ENCODE data around the gene PBX4. TPM values are rescaled to one million over a fixed set of nuclear protein-coding genes. Genes with fewer than 3 reads are reported as not detected.

The PBX4 gene
- total and polyA plus RNA-seq, 2 of the 8 experiments (the other 6 are each of a cell fraction or from before 2014, with no cell fraction given), result 3.4 to 3.8 TPM

GRCh38 chr19:19514881-19515641 is 103.4 kb downstream of the PBX4 start, which contains the start of gene TSSK6:
Gene TSSK6, minus strand, starts transcription at chr19:19515548. Its CDS starts 121 bp downstream, at chr19:19515427.
- Histone ChIP-seq H3K27ac (ENCODE audit: low read depth, low read length) (peak within 1 kb of the TSS; percentile 57; the same call in 1 of the 2 replicates), H4K20me1 (replicated peaks in 1 of 2; ENCODE audit: control insufficient read depth in 1 of 2, insufficient read depth in 2 of 2, low read length in 2 of 2) (peaks cover 0 to 3% of the 10 kb centered on the region in 2 experiments), H2BK12ac (ENCODE audit: low read depth, low read length) (peak within 1 kb of the TSS; percentile 75; the same call in 1 of the 2 replicates), H3K79me2 (ENCODE audit: control insufficient read depth in 1 of 2, insufficient read depth in 2 of 2, low read length in 2 of 2) (peaks cover 0 to 31% of the 10 kb centered on the region in 2 experiments; a peak in 2 of 4 replicates), H2BK120ac (replicated peaks; ENCODE audit: low read depth, low read length) (no peak within 1 kb of the TSS), H4K8ac (ENCODE audit: extremely low read depth, insufficient read depth, low read length) (peak within 1 kb of the TSS; percentile 98), H3K23ac (ENCODE audit: insufficient read length) (no peak within 1 kb of the TSS), H2AK5ac (ENCODE audit: low read depth, low read length) (0 out of 2 replicates have a peak within 1 kb of the TSS, but pooled peaks have one; percentile 5), H2AFZ (ENCODE audit: low read length) (peak within 1 kb of the TSS; percentile 78; the same call in 1 of the 2 replicates), H3K4me3 (ENCODE audit: extremely low read depth in 1 of 4, insufficient read depth in 2 of 4, low read depth in 3 of 4, low read length in 4 of 4) (peak within 1 kb of the TSS; percentile 68 to 87 (median 85)), H3K23me2 (ENCODE audit: low read depth, low read length) (peaks cover 4% of the 10 kb centered on the region; the same call in 1 of the 2 replicates), H4K91ac (replicated peaks; ENCODE audit: insufficient read length, low read length) (peak within 1 kb of the TSS; percentile 73), H3K79me1 (ENCODE audit: low read depth, low read length) (peaks cover 7% of the 10 kb centered on the region), H3K56ac (replicated peaks; ENCODE audit: insufficient read length, low read depth, low read length) (peak within 1 kb of the TSS; percentile 73), H3K4me1 (replicated peaks in 1 of 4; ENCODE audit: control insufficient read depth in 3 of 4, insufficient read depth in 4 of 4, low read length in 3 of 4) (peaks cover 0 to 2% (median 0%) of the 10 kb centered on the region in 4 experiments; a peak in 1 of 7 replicates), H3K36me3 (ENCODE audit: control insufficient read depth in 2 of 4, insufficient read depth in 4 of 4, low read length in 3 of 4) (peaks cover 0 to 11% (median 8%) of the 10 kb centered on the region in 4 experiments; a peak in 6 of 8 replicates), H3K18ac (ENCODE audit: extremely low read depth, low read length) (peak within 1 kb of the TSS; percentile 93), H3K4me2 (ENCODE audit: insufficient read depth in 1 of 2, low read depth in 2 of 2, low read length in 2 of 2) (peak within 1 kb of the TSS; percentile 61 to 83), H2BK5ac (ENCODE audit: low read depth, low read length) (peak within 1 kb of the TSS; percentile 83), H3K9me3 (ENCODE audit: insufficient read depth in 2 of 2, low read depth in 1 of 2, low read length in 1 of 2) (no peaks in the 10 kb centered on the region), H3K9ac (replicated peaks in 1 of 4; ENCODE audit: extremely low read depth in 1 of 4, low read depth in 3 of 4, low read length in 3 of 4) (peak within 1 kb of the TSS; percentile 66 to 82 (median 78)), H3K4ac (replicated peaks; ENCODE audit: insufficient read length, low read depth, low read length) (peak within 1 kb of the TSS; percentile 75), H3K27me3 (replicated peaks in 1 of 4; ENCODE audit: control insufficient read depth in 3 of 4, extremely low read depth in 1 of 4, insufficient read depth in 3 of 4, low read length in 3 of 4) (no peaks in the 10 kb centered on the region; a peak in 1 of 7 replicates), H4K5ac (ENCODE audit: insufficient read length, low read depth, low read length) (peak within 1 kb of the TSS; percentile 81), H2BK15ac (ENCODE audit: low read length) (0 out of 2 replicates have a peak within 1 kb of the TSS, but pooled peaks have one; percentile 81), H3K14ac (ENCODE audit: insufficient read length) (peak within 1 kb of the TSS; percentile 27), H2BK20ac (ENCODE audit: low read length) (no peak within 1 kb of the TSS)
- CTCF ChIA-PET (ENCODE audit: partially characterized antibody), result interaction anchor here (0.7 to 3.2 kb wide), 8 partner anchors 15 to 599 kb away, joined by 3 to 10 read pairs (median 5); no protein-coding TSS in a partner anchor
- DNase-seq (ENCODE audit: low read depth in 1 of 2, low spot score in 2 of 2) (no peak), FAIRE-seq (no peak)
- POLR2A ChIA-PET (ENCODE audit: partially characterized antibody), result interaction anchor here (0.6 to 6.7 kb wide), 20 partner anchors 8 to 1078 kb away, joined by 3 to 34 read pairs (median 4); partner anchors contain the start of genes CILP2, GATAD2A and YJEFN3
- WGBS, 2 experiments (ENCODE audit: extremely low coverage in 1 of 2, insufficient coverage in 1 of 2, insufficient read length in 1 of 2, insufficient replicate concordance in 2 of 2, low coverage in 1 of 2, low lambda C conversion rate in 2 of 2, missing lambda C conversion rate in 1 of 2), result 94% methylated on average over 59 of the region's 74 CpGs; no CpG with 5 or more reads in 1 of the 2 experiments
- TF ChIP-seq SAP30 (IDR thresholded peaks at IDR 0.05; ENCODE audit: insufficient read depth, insufficient replicate concordance, low read length), result no peak
- no peak for TF ChIP-seq HDAC6 (IDR thresholded peaks at IDR 0.05; ENCODE audit: low read depth, low read length)
- TF ChIP-seq HDAC2 (IDR thresholded peaks at IDR 0.05; ENCODE audit: borderline replicate concordance in 1 of 2, low read depth in 2 of 2, low read length in 2 of 2), result no peak
